HG03045 (cell line): Measurements from ENCODE around the gene MTMR10.

Experiments used
- ATAC-seq: cut with Tn5 transposase; IDR thresholded peaks from one replicate; pipeline ENCODE4 v1.9.1; 2021; ENCODE audit warnings: mild to moderate bottlenecking, moderate library complexity; ENCODE audit not compliant: unreplicated experiment

The MTMR10 gene

GRCh38 chr15:30962079-30962478 is 29.3 kb downstream of the MTMR10 start:
- ATAC-seq, result no peak

- ATAC-seq, result no peak
These were observed 33.2 kb downstream of the MTMR10 start for GRCh38 chr15:30958219-30958618.

DNA sequence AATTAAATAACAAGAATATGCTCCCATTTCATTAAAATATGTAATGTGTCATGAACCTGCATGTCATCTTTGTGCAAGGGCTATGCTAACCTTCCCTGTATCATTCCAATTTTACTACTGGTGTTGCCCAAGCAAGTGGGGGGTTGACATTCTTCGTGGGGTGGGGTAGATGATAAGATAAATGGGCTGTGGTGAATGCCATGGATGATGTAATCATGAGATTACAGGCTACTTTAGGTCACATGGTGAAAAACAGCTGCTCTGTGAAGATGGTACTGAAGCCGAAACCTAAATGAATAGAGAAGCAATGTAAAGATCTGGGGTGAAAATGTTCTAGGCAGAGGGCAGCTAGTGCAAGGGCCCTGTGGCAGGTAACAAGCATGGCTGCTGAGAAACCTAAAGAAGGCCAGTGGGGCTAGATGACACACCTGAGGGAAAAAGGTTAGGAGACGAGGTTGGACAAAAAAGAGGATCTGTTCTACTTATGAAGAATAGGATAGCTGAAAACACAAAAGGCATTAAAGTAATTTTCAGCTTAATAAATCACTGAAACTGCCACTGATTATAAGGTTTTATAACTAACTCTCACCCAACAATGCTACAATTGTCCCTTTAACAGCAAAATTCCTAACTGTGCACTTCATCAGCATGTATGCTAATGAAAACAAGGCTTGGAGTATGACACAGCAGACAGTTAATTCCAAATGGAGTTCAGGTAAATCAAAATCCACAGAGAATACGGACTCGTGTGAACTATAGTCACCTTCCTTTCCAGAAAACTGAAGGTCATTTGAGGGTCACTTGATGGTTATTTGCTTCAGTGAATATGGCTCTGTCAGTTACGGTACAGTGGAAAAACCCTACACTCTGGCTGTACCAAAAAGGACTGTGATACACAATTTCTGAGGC is 35.0 kb downstream of the MTMR10 start:
- ATAC-seq, result no peak

- ATAC-seq, result no peak
These were observed 36.8 kb downstream of the MTMR10 start for GRCh38 chr15:30954674-30955073.

GRCh38 chr15:30953731-30954378 is 37.6 kb downstream of the MTMR10 start:
- ATAC-seq, result no peak

DNA sequence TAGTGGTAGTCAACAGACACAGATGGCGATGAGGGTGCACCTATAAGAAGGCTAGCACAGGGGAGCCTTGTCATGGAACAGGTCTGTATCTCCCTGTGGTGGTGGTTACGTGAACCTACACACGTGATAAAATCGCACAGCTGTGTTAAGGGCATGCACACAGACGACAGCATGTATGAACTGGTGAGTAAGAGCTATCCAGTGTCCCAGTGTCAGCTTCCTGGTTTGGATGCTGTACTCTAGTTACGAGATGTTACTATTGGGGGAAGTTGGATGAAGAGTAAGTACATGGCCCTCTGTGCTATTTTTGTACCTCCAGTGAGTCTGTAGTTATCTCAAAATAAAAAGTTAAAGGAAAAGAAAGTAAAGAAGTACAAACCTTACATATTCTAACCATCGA is 38.2 kb downstream of the MTMR10 start:
- ATAC-seq, result no peak

- no peak for ATAC-seq
These were observed 47.6 kb downstream of the MTMR10 start for GRCh38 chr15:30943654-30944335.

GRCh38 chr15:30941520-30941919 is 49.9 kb downstream of the MTMR10 start:
- no peak for ATAC-seq

DNA sequence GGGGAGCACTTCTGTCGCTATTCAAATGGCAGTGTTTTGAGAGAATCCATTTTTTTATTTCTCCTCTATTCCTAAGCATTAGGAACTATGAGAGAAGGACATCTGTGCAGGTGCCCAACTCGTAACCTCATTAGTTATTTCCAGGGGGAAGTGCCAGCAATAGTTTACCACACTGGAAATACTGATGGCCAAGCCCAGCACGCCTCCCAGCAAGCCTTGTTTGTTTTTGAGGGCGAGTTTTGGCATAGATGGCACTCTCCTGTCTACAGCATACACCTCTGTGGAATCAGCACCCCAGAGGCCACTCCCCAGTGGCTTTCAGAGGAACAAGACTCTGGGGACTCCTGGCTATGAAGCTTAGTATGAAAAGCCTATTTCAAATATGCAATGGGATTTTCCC is 51.1 kb downstream of the MTMR10 start:
- ATAC-seq, result no peak

DNA sequence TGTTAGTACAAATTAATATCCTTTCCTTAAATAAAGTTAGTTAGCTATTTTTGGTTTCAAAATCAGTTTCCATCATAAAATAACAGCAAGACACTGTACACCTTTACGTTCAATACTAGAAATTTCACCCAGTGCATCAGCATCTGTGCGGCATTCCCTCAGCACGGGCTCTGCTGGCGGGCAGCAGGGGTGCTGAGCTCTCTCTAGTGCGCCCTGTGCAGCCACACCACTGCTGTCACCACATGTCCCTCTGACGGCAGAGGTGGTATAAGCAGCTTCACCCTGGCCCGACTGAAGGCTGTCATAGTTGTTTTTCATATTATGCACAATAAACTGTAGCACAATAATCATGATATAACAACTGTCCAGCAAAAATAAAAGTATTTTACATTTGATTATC is 52.3 kb downstream of the MTMR10 start:
- no peak for ATAC-seq

DNA sequence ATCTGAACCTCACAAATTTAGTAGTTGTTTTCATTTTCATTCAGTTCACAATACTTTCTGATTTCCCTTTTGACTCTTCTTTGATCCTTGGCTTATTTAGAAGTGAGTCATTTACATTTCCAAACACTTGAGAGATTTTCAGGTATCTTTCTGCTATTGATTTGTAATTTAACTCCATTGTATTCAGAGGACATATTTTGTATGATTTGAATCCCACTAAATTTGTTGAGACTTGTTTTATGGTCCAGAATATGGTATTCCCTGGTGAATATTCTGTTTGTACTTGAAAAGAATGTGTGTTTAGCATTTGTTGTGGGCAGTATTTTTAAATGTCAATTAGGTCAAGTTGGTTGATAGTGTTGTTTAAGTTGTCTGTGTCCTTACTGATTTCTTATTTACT is 58.1 kb downstream of the MTMR10 start:
- no peak for ATAC-seq

DNA sequence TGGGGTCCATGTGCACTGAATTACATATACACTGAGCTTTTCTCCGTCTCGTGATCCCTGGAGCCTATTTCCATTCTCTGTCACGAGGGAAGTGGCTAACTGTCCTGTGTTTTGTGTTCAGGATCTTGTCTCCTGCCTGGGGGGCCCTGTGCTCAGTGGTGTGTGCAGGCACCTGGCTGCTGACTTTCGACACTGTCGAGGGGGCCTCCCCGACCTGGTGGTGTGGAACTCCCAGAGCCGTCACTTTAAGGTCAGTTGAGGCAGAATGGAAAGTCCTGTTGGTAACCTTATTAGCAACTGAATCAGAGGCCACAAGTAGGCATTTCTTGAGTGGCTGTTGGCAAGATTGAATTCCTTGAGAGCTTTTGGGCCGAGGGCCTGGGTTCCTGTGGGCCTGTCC is 61.0 kb downstream of the MTMR10 start:
- no peak for ATAC-seq

GRCh38 chr15:30929982-30930381 is 61.4 kb downstream of the MTMR10 start:
- no peak for ATAC-seq

DNA sequence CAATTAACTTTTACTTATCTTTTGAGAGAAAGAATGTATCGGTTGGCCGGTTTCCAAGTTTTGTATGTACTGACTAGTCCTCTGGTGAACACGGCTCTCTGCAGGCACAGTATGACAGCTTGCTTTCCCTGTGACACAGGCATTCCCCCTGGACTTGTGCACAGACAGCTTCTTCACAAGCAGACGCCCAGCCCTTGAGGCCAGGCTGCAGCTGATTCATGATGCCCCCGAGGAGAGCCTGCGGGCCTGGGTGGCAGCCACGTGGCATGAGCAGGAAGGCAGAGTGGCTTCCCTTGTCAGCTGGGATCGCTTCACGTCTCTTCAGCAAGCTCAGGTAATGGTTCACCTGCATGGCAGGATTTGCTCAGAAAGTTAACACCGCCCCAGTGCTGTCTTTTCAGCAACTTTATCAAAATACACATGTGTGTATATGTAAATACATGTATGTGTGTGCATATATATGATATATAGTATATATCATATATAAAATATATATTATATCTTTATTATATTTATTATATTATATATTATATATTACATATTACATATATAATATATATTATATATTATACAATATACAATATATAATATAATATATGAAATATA is 62.3 kb downstream of the MTMR10 start:
- no peak for ATAC-seq

- no peak for ATAC-seq
These were observed 63.4 kb downstream of the MTMR10 start for GRCh38 chr15:30928076-30928475.

GRCh38 chr15:30927148-30927761 is 64.2 kb downstream of the MTMR10 start:
- ATAC-seq, result no peak

- no peak for ATAC-seq
These were observed 65.3 kb downstream of the MTMR10 start for GRCh38 chr15:30926161-30926560.

- ATAC-seq, result no peak
These were observed 65.7 kb downstream of the MTMR10 start for GRCh38 chr15:30925686-30926085.

- no peak for ATAC-seq
These were observed 67.1 kb downstream of the MTMR10 start for GRCh38 chr15:30924353-30924752.

DNA sequence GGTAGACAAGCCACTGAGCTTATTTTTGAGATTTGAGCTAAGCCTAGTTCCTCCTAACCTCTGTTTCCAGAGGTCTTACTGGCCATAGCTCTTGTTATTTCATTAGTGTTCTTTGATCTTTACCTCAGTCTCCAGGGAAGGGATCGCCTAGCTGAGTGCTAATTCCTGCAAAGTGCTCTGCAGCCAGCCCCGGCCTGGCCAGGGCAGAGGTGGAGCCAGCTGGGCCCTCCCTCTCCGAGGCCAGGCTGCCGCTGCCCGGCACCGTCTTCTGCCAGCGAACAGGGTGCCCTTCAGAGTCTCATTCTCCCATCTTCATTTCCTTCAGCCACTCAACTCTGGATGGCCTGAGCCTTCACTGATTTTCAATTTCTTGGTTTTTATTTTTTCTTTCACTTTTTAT is 68.0 kb downstream of the MTMR10 start:
- ATAC-seq, result no peak
